Endodermal cell (in vitro differentiated cells): ENCODE measurements around the gene COL15A1. TPM values are rescaled to one million over a fixed set of nuclear protein-coding genes. Genes with fewer than 3 reads are reported as not detected.
A peak's percentile ranks its signal among the peaks of the same experiment; 100 is the strongest.

ENCODE experiments used
- DNase-seq: peaks from one replicate; pipeline ENCODE4 v3.0.0-alpha.2; 2017
- H3K27ac ChIP-seq: 2 replicates; pipeline ENCODE4 v1.5.1; 2013; ENCODE audit warnings: mild to moderate bottlenecking, low read depth, low read length, moderate library complexity
- H3K27me3 ChIP-seq: 2 replicates; pipeline ENCODE4 v1.6.1; 2013; ENCODE audit warnings: mild to moderate bottlenecking, low read length, moderate library complexity; ENCODE audit not compliant: insufficient read depth, control insufficient read depth, poor library complexity, severe bottlenecking
- H3K36me3 ChIP-seq: 2 replicates; pipeline ENCODE4 v1.7.0; 2013; ENCODE audit warnings: mild to moderate bottlenecking, low read length, moderate library complexity; ENCODE audit not compliant: control insufficient read depth, insufficient read depth
- H3K4me1 ChIP-seq: one replicate; pipeline ENCODE4 v1.7.0; 2013; ENCODE audit warnings: low read length; ENCODE audit not compliant: control insufficient read depth, insufficient read depth
- H3K4me3 ChIP-seq: 2 replicates; pipeline ENCODE4 v1.5.1; 2013; ENCODE audit warnings: mild to moderate bottlenecking, low read length, moderate library complexity
- H3K9ac ChIP-seq: 2 replicates; pipeline ENCODE4 v1.6.1; 2013; ENCODE audit warnings: mild to moderate bottlenecking, low read length, moderate library complexity; ENCODE audit not compliant: poor library complexity, severe bottlenecking; ENCODE audit errors: extremely low read depth
- H3K9me3 ChIP-seq: 2 replicates; pipeline ENCODE4 v1.6.1; 2013; ENCODE audit warnings: mild to moderate bottlenecking, low read length, moderate library complexity; ENCODE audit not compliant: control insufficient read depth
- H3K27ac Mint-ChIP-seq: 2 replicates; pipeline ENCODE4 v1.8.0; 2020; ENCODE audit warnings: mixed read lengths
- H3K27me3 Mint-ChIP-seq: 2 replicates; pipeline ENCODE4 v1.8.0; 2021; ENCODE audit warnings: mild to moderate bottlenecking, mixed read lengths; ENCODE audit not compliant: insufficient read depth
- H3K36me3 Mint-ChIP-seq: 2 replicates; pipeline ENCODE4 v1.8.0; 2020; ENCODE audit warnings: low read depth, mixed read lengths
- H3K4me1 Mint-ChIP-seq: 2 replicates; pipeline ENCODE4 v1.8.0; 2020; ENCODE audit warnings: mixed read lengths
- H3K4me3 Mint-ChIP-seq: 2 replicates; pipeline ENCODE4 v1.8.0; 2020; ENCODE audit warnings: mild to moderate bottlenecking, moderate library complexity, mixed read lengths
- H3K9me3 Mint-ChIP-seq: 2 replicates; pipeline ENCODE4 v1.8.0; 2020; ENCODE audit warnings: mild to moderate bottlenecking, mixed read lengths
- CTCF ChIP-seq: fragments of 200-600 bp; sonication (generic); conservative IDR thresholded peaks from 2 replicates; pipeline ENCODE4 v1.5.0; 2021; ENCODE audit warnings: antibody characterized with exemption, mild to moderate bottlenecking
- WGBS, 2 experiments: methylation state at CpG; one replicate each; pipeline versions ENCODE4 v1.1.5 to v1.1.7; 2013; ENCODE audit warnings: missing lambda C conversion rate in 2 of 2, mixed read lengths in 1 of 2; ENCODE audit not compliant: insufficient coverage in 1 of 2, insufficient read length in 1 of 2; 5-methylcytosine and 5-hydroxymethylcytosine counted together
- total RNA-seq, 2 donors: library from RNA; stranded (reverse); fragmentation: NEBNext Ultra II Directional in 1 of 2; extraction: Animal tissue kit (Norgen Biotek cat#: 25700) in 1 of 2; gene quantifications; 2 replicates in 1 of 2; 3 replicates in 1 of 2; pipeline ENCODE4 v1.2.1, GENCODE V29; 2021

Gene COL15A1
- total RNA-seq, 2 donors from 2014 or later, result 0.27 TPM; not detected in 1

- H3K9me3 Mint-ChIP-seq, result peaks cover 13% of the 10 kb centered on the region
- peak; percentile 29 for DNase-seq
- H3K9me3 ChIP-seq, result peaks cover 15% of the 10 kb centered on the region
- peaks cover 21% of the 10 kb centered on the region for H3K27me3 Mint-ChIP-seq
- no peaks in the 10 kb centered on the region for H3K36me3 Mint-ChIP-seq
- no peak overlapping the region for H3K4me3 Mint-ChIP-seq
- H3K9ac ChIP-seq, result no peak overlapping the region
- H3K27ac ChIP-seq, result no peak overlapping the region
- WGBS, 2 experiments, result 87 to 93% methylated on average over 4 of the region's 4 CpGs
- H3K36me3 ChIP-seq, result no peaks in the 10 kb centered on the region
- H3K27me3 ChIP-seq, result no peaks in the 10 kb centered on the region
- no peak for TF ChIP-seq CTCF
- peaks cover 19% of the 10 kb centered on the region for H3K4me1 Mint-ChIP-seq
- H3K27ac Mint-ChIP-seq, result no peak overlapping the region
- peaks cover 8% of the 10 kb centered on the region for H3K4me1 ChIP-seq
- no peak overlapping the region for H3K4me3 ChIP-seq
Measured at GRCh38 chr9:98997604-98998003, 53.9 kb downstream of the COL15A1 start.

- H3K36me3 ChIP-seq, result no peaks in the 10 kb centered on the region
- H3K4me3 Mint-ChIP-seq, result peak overlapping the region; percentile 10
- no peaks in the 10 kb centered on the region for H3K36me3 Mint-ChIP-seq
- H3K27ac ChIP-seq, result no peak overlapping the region
- WGBS, 2 experiments, result 25 to 40% methylated on average over 9 to 19 of the region's 19 CpGs
- H3K4me3 ChIP-seq, result no peak overlapping the region
- H3K27me3 Mint-ChIP-seq, result peaks cover 21% of the 10 kb centered on the region
- H3K9me3 Mint-ChIP-seq, result peaks cover 3% of the 10 kb centered on the region
- TF ChIP-seq CTCF, result peak; percentile 96
- no peaks in the 10 kb centered on the region for H3K27me3 ChIP-seq
- DNase-seq, result peak; percentile 96
- H3K4me1 ChIP-seq, result peaks cover 8% of the 10 kb centered on the region
- no peak overlapping the region for H3K9ac ChIP-seq
- H3K9me3 ChIP-seq, result peaks cover 6% of the 10 kb centered on the region
- peak overlapping the region; percentile 71 for H3K27ac Mint-ChIP-seq
- peaks cover 19% of the 10 kb centered on the region for H3K4me1 Mint-ChIP-seq
Measured at GRCh38 chr9:98998441-98999151, 54.9 kb downstream of the COL15A1 start.

GRCh38 chr9:98999152-98999525, 55.4 kb downstream of the COL15A1 start:
- Histone ChIP-seq H3K27ac (no peak overlapping the region), H3K9me3 (peaks cover 6% of the 10 kb centered on the region), H3K27me3 (no peaks in the 10 kb centered on the region), H3K9ac (no peak overlapping the region), H3K36me3 (no peaks in the 10 kb centered on the region), H3K4me3 (no peak overlapping the region), H3K4me1 (peaks cover 8% of the 10 kb centered on the region)
- Mint-ChIP-seq H3K4me3 (no peak overlapping the region), H3K27ac (no peak overlapping the region), H3K4me1 (peaks cover 19% of the 10 kb centered on the region), H3K9me3 (no peaks in the 10 kb centered on the region), H3K27me3 (peaks cover 20% of the 10 kb centered on the region), H3K36me3 (no peaks in the 10 kb centered on the region)
- TF ChIP-seq CTCF, result no peak
- DNase-seq, result no peak
- WGBS, 2 experiments, result 60% methylated on average over 6 of the region's 6 CpGs; no CpG with 5 or more reads in 1 of the 2 experiments
